HEK293 (cell line): ENCODE measurements around the gene AMACR.

Source experiments
- CTCF ChIA-PET: fragments of 350-600 bp; formaldehyde crosslinking; extraction: SDS; loops from one replicate; lab custom pipeline; 2021; ENCODE audit warnings: antibody characterized with exemption; lab: Yijun Ruan, JAX
- POLR2A ChIA-PET: fragments of 300-600 bp; formaldehyde crosslinking; extraction: SDS; loops from one replicate; lab custom pipeline; 2020; ENCODE audit warnings: antibody characterized with exemption, inconsistent platforms; lab: Yijun Ruan, JAX
- H3K27ac ChIP-seq: fragments of 200-500 bp; sonication (Bioruptor generic); 2 replicates; pipeline ENCODE4 v1.5.1; 2014; ENCODE audit warnings: low read depth, low read length, control low read depth, inconsistent platforms; ENCODE audit errors: extremely low read depth
- H3K36me3 ChIP-seq, 2 experiments: fragments of 200-500 bp in 1 of 2; sonication (Bioruptor generic) in 1 of 2; 1 replicate in 1 of 2; 2 replicates in 1 of 2; pipeline ENCODE4 v1.5.1; 2014 to 2017; ENCODE audit warnings: inconsistent platforms in 2 of 2, low read length in 2 of 2; ENCODE audit not compliant: control insufficient read depth in 2 of 2, insufficient read depth in 1 of 2
- H3K4me1 ChIP-seq: fragments of 200-500 bp; sonication (Bioruptor generic); 2 replicates; pipeline ENCODE4 v1.5.1; 2014; ENCODE audit warnings: mild to moderate bottlenecking, low read length, inconsistent platforms; ENCODE audit not compliant: control insufficient read depth, insufficient read depth
- H3K4me3 ChIP-seq: 2 replicates; pipeline ENCODE4 v1.5.1; 2011; ENCODE audit warnings: low read depth, mild to moderate bottlenecking, control low read depth, low read length, moderate library complexity
- H3K9me3 ChIP-seq: fragments of 200-500 bp; sonication (Bioruptor generic); 2 replicates; pipeline ENCODE4 v1.5.1; 2014; ENCODE audit warnings: low read depth, low read length, inconsistent platforms; ENCODE audit not compliant: control insufficient read depth, insufficient read depth
- CTCF ChIP-seq: fragments of 450-650 bp; formaldehyde crosslinking; IDR thresholded peaks from 2 replicates; pipeline ENCODE4 v1.5.1; 2016; ENCODE audit warnings: missing biosample characterization, missing genetic modification characterization
- OVOL3 ChIP-seq: fragments of 450-650 bp; formaldehyde crosslinking; IDR thresholded peaks from 2 replicates; pipeline ENCODE4 v1.5.1; 2016; ENCODE audit warnings: missing biosample characterization, missing genetic modification characterization
- PBX3 ChIP-seq: sonication (generic); formaldehyde crosslinking; IDR thresholded peaks from 2 replicates; pipeline ENCODE4 v1.8.1; 2022; ENCODE audit warnings: mild to moderate bottlenecking, moderate library complexity, missing genetic modification reagents
- SALL2 ChIP-seq: fragments of 450-650 bp; formaldehyde crosslinking; IDR thresholded peaks from 2 replicates; pipeline ENCODE4 v1.5.0; 2017; ENCODE audit warnings: missing biosample characterization, mild to moderate bottlenecking, missing genetic modification characterization, borderline replicate concordance
- ZNF121 ChIP-seq: fragments of 450-650 bp; formaldehyde crosslinking; IDR thresholded peaks from 2 replicates; pipeline ENCODE4 v1.5.1; 2016; ENCODE audit warnings: missing biosample characterization, missing genetic modification characterization
- ZNF148 ChIP-seq: fragments of 450-650 bp; formaldehyde crosslinking; IDR thresholded peaks from 2 replicates; pipeline ENCODE4 v1.5.0; 2017; ENCODE audit warnings: missing biosample characterization, missing genetic modification characterization, borderline replicate concordance
- ZNF175 ChIP-seq: fragments of 450-650 bp; formaldehyde crosslinking; IDR thresholded peaks from 2 replicates; pipeline ENCODE4 v1.5.1; 2016; ENCODE audit warnings: missing biosample characterization, missing genetic modification characterization
- ZNF18 ChIP-seq: fragments of 450-650 bp; formaldehyde crosslinking; IDR thresholded peaks from 2 replicates; pipeline ENCODE4 v1.5.1; 2016; ENCODE audit warnings: missing biosample characterization, missing genetic modification characterization
- ZNF221 ChIP-seq: fragments of 450-650 bp; formaldehyde crosslinking; IDR thresholded peaks from 2 replicates; pipeline ENCODE4 v1.5.1; 2017; ENCODE audit warnings: missing biosample characterization, missing genetic modification characterization, borderline replicate concordance
- ZNF416 ChIP-seq: fragments of 450-650 bp; formaldehyde crosslinking; IDR thresholded peaks from 2 replicates; pipeline ENCODE4 v1.5.1; 2016; ENCODE audit warnings: missing biosample characterization, missing genetic modification characterization
- ZNF521 ChIP-seq: fragments of 450-650 bp; formaldehyde crosslinking; IDR thresholded peaks from 2 replicates; pipeline ENCODE4 v1.5.1; 2017; ENCODE audit warnings: missing biosample characterization, mild to moderate bottlenecking, missing genetic modification characterization
- ZNF548 ChIP-seq: fragments of 450-650 bp; formaldehyde crosslinking; IDR thresholded peaks from 2 replicates; pipeline ENCODE4 v1.5.1; 2016; ENCODE audit warnings: missing biosample characterization, missing genetic modification characterization
- ZNF621 ChIP-seq: fragments of 450-650 bp; formaldehyde crosslinking; IDR thresholded peaks from 2 replicates; pipeline ENCODE4 v1.5.1; 2017; ENCODE audit warnings: missing biosample characterization, missing genetic modification characterization
- ZNF645 ChIP-seq: fragments of 450-650 bp; formaldehyde crosslinking; IDR thresholded peaks from 2 replicates; pipeline ENCODE4; 2016; ENCODE audit warnings: missing biosample characterization, missing genetic modification characterization
- ZNF664 ChIP-seq: fragments of 450-650 bp; formaldehyde crosslinking; IDR thresholded peaks from 2 replicates; pipeline ENCODE4 v1.5.1; 2016; ENCODE audit warnings: missing biosample characterization, missing genetic modification characterization
- ZNF704 ChIP-seq: fragments of 450-650 bp; formaldehyde crosslinking; IDR thresholded peaks from 2 replicates; pipeline ENCODE4 v1.5.1; 2016; ENCODE audit warnings: missing biosample characterization, missing genetic modification characterization
- ZNF747 ChIP-seq: fragments of 450-650 bp; formaldehyde crosslinking; IDR thresholded peaks from 2 replicates; pipeline ENCODE4 v1.5.1; 2016; ENCODE audit warnings: missing biosample characterization, missing genetic modification characterization
- ZNF830 ChIP-seq: fragments of 450-650 bp; IDR thresholded peaks from 2 replicates; pipeline ENCODE4 v1.5.0; 2018; ENCODE audit warnings: missing biosample characterization, missing genetic modification characterization, low read depth, mild to moderate bottlenecking, moderate library complexity

AMACR gene

GRCh38 chr5:33995865-33996264 is 12.0 kb downstream of the AMACR start:
- H3K36me3 ChIP-seq, result peaks cover 3 to 26% of the 10 kb centered on the region in 2 experiments
- TF ChIP-seq ZNF664 (tag by site-specific recombination) (no peak), ZNF830 (tag by site-specific recombination) (no peak), ZNF121 (tag by site-specific recombination) (no peak), ZNF221 (tag by site-specific recombination) (no peak), ZNF18 (tag by site-specific recombination) (no peak), ZNF416 (no peak), ZNF148 (no peak), ZNF747 (tag by site-specific recombination) (no peak), ZNF548 (no peak), ZNF704 (tag by site-specific recombination) (no peak), ZNF645 (tag by site-specific recombination) (no peak), SALL2 (tag by site-specific recombination) (no peak), OVOL3 (tag by site-specific recombination) (no peak), ZNF175 (no peak), ZNF621 (no peak)
- no peaks in the 10 kb centered on the region for H3K9me3 ChIP-seq
- CTCF ChIA-PET, result interaction anchor here (0.7 to 4.2 kb wide), 5 partner anchors 8 to 205 kb away, joined by 3 to 28 read pairs (median 5); no protein-coding TSS in a partner anchor
- H3K4me1 ChIP-seq, result no peaks in the 10 kb centered on the region
- no peak overlapping the region for H3K4me3 ChIP-seq
- H3K27ac ChIP-seq, result no peak overlapping the region
- POLR2A ChIA-PET, result no interaction called here

GRCh38 chr5:33994845-33995244 is 13.0 kb downstream of the AMACR start:
- H3K4me3 ChIP-seq, result no peak overlapping the region
- peaks cover 3 to 26% of the 10 kb centered on the region in 2 experiments for H3K36me3 ChIP-seq
- ChIA-PET CTCF (interaction anchor here (0.7 kb wide), 2 partner anchors 57 to 338 kb away, joined by 3 read pairs; no protein-coding TSS in a partner anchor), POLR2A (no interaction called here)
- H3K9me3 ChIP-seq, result no peaks in the 10 kb centered on the region
- peak; percentile 32; the same call in 1 of the 2 replicates for TF ChIP-seq CTCF (tag by site-specific recombination)
- no peak for TF ChIP-seq ZNF521 (tag by site-specific recombination)
- TF ChIP-seq PBX3, result no peak
- H3K27ac ChIP-seq, result no peak overlapping the region
- no peaks in the 10 kb centered on the region for H3K4me1 ChIP-seq
